Neural progenitor cell (in vitro differentiated cells): Measurements from ENCODE around the gene ZBBX.

Experiments
- EZH2 ChIP-seq: fragments of 200-600 bp; sonication (generic); IDR thresholded peaks from 2 replicates; pipeline ENCODE4 v1.6.1; 2017; ENCODE audit warnings: antibody characterized with exemption, mild to moderate bottlenecking, moderate library complexity
- EZH2phosphoT487 ChIP-seq: fragments of 200-600 bp; sonication (generic); IDR thresholded peaks from 2 replicates; pipeline ENCODE4 v1.6.1; 2017; ENCODE audit warnings: antibody characterized with exemption
- TF ChIP-seq, protein P1 (sequence below): fragments of 200-600 bp; sonication (generic); IDR thresholded peaks from 2 replicates; pipeline ENCODE4 v1.5.1; 2017; ENCODE audit warnings: antibody characterized with exemption, mild to moderate bottlenecking

DNA sequence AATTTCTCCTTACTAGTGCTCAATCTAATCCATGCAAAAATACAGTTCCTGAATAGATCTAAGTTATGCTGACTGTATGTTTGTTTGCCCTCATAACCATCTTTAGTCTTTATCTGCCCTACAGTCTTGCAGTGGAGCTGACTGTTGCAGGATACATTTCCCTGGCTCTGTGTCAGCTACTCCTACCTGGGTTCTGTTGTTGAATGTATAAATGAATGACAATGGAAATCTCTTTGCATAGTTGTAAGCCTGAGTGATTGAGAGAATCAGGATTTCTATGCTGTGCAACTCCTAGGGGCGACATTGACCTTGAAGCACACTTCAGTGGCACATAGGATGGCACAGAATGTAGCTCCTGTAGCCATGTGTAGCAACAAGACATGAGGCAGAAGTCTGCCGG lies 16.0 kb upstream of the ZBBX start:
- TF ChIP-seq, protein P1, sequence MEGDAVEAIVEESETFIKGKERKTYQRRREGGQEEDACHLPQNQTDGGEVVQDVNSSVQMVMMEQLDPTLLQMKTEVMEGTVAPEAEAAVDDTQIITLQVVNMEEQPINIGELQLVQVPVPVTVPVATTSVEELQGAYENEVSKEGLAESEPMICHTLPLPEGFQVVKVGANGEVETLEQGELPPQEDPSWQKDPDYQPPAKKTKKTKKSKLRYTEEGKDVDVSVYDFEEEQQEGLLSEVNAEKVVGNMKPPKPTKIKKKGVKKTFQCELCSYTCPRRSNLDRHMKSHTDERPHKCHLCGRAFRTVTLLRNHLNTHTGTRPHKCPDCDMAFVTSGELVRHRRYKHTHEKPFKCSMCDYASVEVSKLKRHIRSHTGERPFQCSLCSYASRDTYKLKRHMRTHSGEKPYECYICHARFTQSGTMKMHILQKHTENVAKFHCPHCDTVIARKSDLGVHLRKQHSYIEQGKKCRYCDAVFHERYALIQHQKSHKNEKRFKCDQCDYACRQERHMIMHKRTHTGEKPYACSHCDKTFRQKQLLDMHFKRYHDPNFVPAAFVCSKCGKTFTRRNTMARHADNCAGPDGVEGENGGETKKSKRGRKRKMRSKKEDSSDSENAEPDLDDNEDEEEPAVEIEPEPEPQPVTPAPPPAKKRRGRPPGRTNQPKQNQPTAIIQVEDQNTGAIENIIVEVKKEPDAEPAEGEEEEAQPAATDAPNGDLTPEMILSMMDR = no peak
- TF ChIP-seq EZH2 (no peak), EZH2phosphoT487 (no peak)
